ENCODE results near the gene SPECC1L.

Gene SPECC1L

DNA sequence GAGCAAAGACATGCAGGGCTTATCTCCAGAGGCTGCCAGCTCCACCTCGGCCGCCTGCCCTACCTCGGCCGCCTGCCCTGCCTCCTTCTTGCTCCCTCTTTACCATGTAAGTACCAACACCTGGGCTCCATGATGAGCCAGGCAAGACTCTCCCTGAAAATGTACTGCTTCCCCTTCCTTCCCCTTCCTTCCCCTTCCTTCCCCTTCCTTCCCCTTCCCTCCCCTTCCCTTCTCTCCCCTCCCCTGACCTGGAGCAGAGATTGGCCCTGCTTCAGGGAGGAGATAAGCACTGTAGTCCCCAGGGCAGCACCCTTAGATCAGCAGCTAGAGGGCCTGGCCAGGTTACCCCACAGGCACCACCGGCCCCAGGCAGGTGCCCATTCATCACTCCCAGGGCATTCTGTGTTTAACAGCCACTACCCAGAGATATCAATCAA is 131.3 kb downstream of the SPECC1L start:
- POLR2A ChIA-PET (ENCODE audit: low non-redundant PET) = no interaction called here
- no peak for DNase-seq (ENCODE audit: low spot score)
- peak overlapping the region; percentile 26 for H3K27ac ChIP-seq
- CTCF ChIA-PET = no interaction called here
- TF ChIP-seq, protein P1, sequence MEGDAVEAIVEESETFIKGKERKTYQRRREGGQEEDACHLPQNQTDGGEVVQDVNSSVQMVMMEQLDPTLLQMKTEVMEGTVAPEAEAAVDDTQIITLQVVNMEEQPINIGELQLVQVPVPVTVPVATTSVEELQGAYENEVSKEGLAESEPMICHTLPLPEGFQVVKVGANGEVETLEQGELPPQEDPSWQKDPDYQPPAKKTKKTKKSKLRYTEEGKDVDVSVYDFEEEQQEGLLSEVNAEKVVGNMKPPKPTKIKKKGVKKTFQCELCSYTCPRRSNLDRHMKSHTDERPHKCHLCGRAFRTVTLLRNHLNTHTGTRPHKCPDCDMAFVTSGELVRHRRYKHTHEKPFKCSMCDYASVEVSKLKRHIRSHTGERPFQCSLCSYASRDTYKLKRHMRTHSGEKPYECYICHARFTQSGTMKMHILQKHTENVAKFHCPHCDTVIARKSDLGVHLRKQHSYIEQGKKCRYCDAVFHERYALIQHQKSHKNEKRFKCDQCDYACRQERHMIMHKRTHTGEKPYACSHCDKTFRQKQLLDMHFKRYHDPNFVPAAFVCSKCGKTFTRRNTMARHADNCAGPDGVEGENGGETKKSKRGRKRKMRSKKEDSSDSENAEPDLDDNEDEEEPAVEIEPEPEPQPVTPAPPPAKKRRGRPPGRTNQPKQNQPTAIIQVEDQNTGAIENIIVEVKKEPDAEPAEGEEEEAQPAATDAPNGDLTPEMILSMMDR (conservative IDR thresholded peaks at IDR 0.05; ENCODE audit: low read depth) = no peak

DNA sequence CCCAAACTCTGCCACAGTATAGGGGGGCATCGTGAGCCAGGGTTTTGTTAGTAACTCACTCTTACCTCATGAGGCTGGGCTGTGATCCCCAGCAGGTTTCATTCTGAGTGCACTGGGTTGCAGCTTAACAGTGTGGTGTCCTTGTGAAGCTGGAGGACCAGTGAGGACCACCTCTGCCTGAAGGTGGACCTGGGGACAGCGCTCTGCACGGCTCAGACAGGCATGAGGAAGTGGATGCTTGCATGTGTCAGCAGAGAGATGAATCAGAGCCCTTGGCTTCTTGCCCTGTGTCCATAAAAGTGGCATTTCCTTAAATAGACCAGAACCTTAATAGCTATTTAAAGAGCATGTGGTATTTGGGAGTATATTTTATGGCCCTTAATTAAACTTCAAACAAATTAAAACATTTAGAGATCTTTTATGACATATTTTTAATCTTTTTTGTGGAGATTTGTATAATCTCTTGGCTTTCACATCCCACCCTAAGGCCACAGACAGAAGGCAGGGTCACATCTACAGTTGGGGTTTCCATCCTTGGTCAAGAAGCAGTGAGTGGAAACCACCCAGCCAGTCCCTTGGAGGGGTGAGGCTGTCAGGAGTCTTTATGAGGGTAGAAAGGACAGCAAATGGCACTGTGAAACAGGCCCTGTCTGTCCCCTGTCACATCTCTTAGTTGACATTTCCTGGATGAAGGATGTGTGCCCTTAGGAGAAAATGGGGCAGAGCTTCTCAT is 132.0 kb downstream of the SPECC1L start:
- peak overlapping the region; percentile 26 for H3K27ac ChIP-seq
- ChIA-PET CTCF (no interaction called here), POLR2A (ENCODE audit: low non-redundant PET) (no interaction called here)
- DNase-seq (ENCODE audit: low spot score) = peak; percentile 67
- TF ChIP-seq, protein P1 (conservative IDR thresholded peaks at IDR 0.05; ENCODE audit: low read depth) = no peak

DNA sequence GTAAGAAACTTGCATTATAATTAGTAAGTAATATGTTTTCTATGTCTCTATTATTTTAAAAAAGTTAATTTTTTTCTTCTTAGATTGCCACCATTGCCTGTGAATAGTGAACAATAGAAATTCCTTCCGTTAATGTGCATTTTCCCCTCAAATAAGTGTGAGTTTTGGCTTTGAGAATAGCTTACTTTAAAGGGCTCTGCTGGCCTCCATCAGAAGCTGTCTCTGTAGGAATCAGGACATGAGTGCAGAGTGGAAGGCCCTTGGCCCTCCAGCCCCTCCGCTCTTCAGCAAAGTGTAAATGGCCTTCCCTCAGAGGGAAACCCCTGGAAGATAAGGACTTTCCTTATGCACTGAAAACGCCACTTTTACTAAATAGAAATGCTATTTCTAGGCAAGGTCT is 132.7 kb downstream of the SPECC1L start:
- TF ChIP-seq, protein P1 (conservative IDR thresholded peaks at IDR 0.05; ENCODE audit: low read depth) = no peak
- H3K27ac ChIP-seq = no peak overlapping the region
- POLR2A ChIA-PET (ENCODE audit: low non-redundant PET) = no interaction called here
- CTCF ChIA-PET = no interaction called here
- no peak for DNase-seq (ENCODE audit: low spot score)

DNA sequence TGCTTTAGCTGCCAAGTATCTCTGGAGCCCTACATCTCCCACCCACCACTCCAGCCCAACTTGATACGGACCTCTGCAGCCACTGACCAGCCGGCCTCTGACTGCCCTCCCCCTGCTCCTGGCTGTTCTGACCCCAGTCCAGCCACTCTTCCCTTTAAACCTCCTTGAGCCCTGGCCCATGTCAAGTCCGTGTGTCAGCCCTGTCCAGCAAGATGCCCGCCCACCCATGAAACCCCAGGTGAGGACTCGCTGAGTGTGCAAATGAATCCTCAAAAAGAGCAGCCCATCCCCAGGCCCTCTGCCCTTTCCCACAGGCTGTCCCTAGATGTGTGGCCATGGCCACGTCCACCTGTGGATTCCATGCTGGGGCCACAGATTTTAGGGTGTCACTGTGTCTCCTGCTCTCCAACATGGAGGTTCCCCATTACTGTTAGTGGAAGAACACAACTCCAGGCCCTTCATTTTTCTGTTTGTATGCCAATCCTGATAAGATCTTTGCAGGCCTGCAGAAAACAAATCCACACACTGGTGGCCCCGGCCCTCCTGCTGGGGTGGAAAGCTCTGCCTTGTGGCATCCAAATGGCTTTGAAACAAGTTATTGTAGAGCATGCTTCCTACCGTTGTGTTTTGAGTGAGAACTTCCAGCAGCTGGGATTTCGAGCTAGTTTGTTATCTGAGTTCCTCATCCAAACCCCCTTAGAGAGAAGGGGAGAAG is 134.1 kb downstream of the SPECC1L start:
- TF ChIP-seq, protein P1 (conservative IDR thresholded peaks at IDR 0.05; ENCODE audit: low read depth) = no peak
- no peak for DNase-seq (ENCODE audit: low spot score)
- POLR2A ChIA-PET (ENCODE audit: low non-redundant PET) = no interaction called here
- H3K27ac ChIP-seq = no peak overlapping the region
- CTCF ChIA-PET = no interaction called here

DNA sequence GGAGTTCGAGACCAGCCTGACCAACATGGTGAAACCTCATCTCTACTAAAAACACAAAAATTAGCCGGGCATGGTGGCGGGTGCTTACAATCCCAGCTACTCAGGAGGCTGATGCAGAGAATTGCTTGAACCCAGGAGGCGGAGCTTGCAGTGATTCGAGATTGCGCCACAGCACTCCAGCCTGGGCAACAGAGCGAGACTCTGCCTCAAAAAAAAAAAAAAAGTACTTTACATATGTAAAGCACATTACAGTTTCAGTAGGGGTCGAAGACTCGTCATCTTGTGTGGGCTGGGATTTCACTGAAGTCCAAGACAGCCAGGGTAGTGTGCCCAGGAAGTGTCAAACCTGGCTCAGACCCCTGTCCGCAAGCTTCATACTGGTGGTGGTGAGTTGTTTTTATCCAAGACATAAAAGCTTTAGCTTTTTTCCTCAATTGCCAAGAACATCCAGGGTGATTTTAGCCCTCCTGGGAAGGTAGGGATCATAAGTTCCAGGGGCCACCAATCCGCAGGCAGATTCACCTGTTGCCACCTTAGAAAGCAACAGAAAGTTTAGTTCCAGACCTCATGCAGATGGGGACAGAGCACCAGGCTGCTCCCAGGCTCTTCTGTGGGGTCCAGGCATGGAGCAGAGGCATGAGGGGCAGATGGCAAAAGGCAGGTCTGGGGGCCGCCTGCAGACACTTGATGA is 135.1 kb downstream of the SPECC1L start:
- POLR2A ChIA-PET (ENCODE audit: low non-redundant PET) = no interaction called here
- TF ChIP-seq, protein P1 (conservative IDR thresholded peaks at IDR 0.05; ENCODE audit: low read depth) = no peak
- CTCF ChIA-PET = no interaction called here
- H3K27ac ChIP-seq = no peak overlapping the region
- no peak for DNase-seq (ENCODE audit: low spot score)

All from RWPE1 (cell line).